Adrenal gland (tissue), 12 donors: Measurements from ENCODE around the gene ACSM3. TPM values are rescaled to one million over a fixed set of nuclear protein-coding genes. Genes with fewer than 3 reads are reported as not detected.
"Not testable (repeated sequence)": the region's sequence is repeated elsewhere in the genome, so short reads cannot be mapped to it uniquely, and the experiment has no call there.

Experiments used
- DNase-seq, 7 donors: peaks; one replicate each; pipeline ENCODE4 v3.0.0-alpha.2; 2019 to 2020
- H3K27ac ChIP-seq, 5 donors: fragments of 200-600 bp; sonication (generic) in 4 of 5; 1 replicate in 3 of 5; 2 replicates in 2 of 5; pipeline versions ENCODE4 v1.5.1 to v1.8.0; 2016 to 2020; ENCODE audit warnings: mild to moderate bottlenecking in 1 of 5
- H3K27me3 ChIP-seq: fragments of 200-600 bp; 2 replicates; pipeline ENCODE4 v1.8.0; 2021
- H3K36me3 ChIP-seq, 2 donors: fragments of 200-600 bp; replicated peaks in 1 of 2; 1 replicate in 1 of 2; 2 replicates in 1 of 2; pipeline versions ENCODE4 v1.5.1 to v1.8.0; 2018 to 2022
- H3K4me1 ChIP-seq, 2 donors: fragments of 200-600 bp; replicated peaks in 1 of 2; 1 replicate in 1 of 2; 2 replicates in 1 of 2; pipeline versions ENCODE4 v1.5.1 to v1.8.0; 2018 to 2021
- H3K4me3 ChIP-seq, 4 donors: fragments of 200-600 bp; sonication (generic) in 3 of 4; one replicate each; pipeline ENCODE4 v1.5.1; 2016 to 2018
- H3K9me3 ChIP-seq, 3 donors: fragments of 200-600 bp; sonication (generic) in 1 of 3; replicated peaks in 1 of 3; 1 replicate in 2 of 3; 2 replicates in 1 of 3; pipeline versions ENCODE4 v1.5.1 to v1.8.0; 2016 to 2021
- POLR2A ChIP-seq, 2 donors: fragments of 450-650 bp; IDR thresholded peaks; one replicate each; pipeline ENCODE4 v1.6.1; 2017; ENCODE audit warnings: antibody characterized with exemption in 2 of 2, mild to moderate bottlenecking in 2 of 2, moderate library complexity in 1 of 2
- WGBS, 4 donors: extraction: QIAGEN DNeasy Blood & Tissue Kit in 2 of 4; methylation state at CpG; one replicate each; pipeline versions ENCODE4 v1.1.5 to v1.1.7; 2013 to 2017; 5-methylcytosine and 5-hydroxymethylcytosine counted together
- intact Hi-C, 2 donors: fragments of 100-400 bp; cut with DNase I; formaldehyde crosslinking; loops; one replicate each; pipeline versions ENCODE4 v1.14.1 to v1.15.0; 2022 to 2023
- polyA plus RNA-seq, 3 donors: library from polyadenylated mRNA; stranded (reverse); fragments of 200-250 nt in 2 of 3; fragments of 350-450 nt in 1 of 3; fragmentation: Illumina TruSeq in 1 of 3; extraction: RNeasy Lipid Tissue Mini Kit (QIAGEN cat#74804) in 1 of 3; gene quantifications; one replicate each; pipeline ENCODE4 v1.2.3, GENCODE V29; 2013 to 2014
- total RNA-seq, 9 donors: library from RNA; depleted of rRNA in 4 of 9; stranded (reverse); fragments of >200 nt in 4 of 9; fragments of 120-200 nt in 1 of 9; fragmentation: NEBNext Ultra II Directional in 1 of 9; extraction: Animal tissue kit (Norgen Biotek cat#: 25700) in 1 of 9; gene quantifications; one replicate each; pipeline versions ENCODE4 v1.1.0 to v1.2.4, GENCODE V29; 2013 to 2023
- TF ChIP-seq, protein P1 (sequence below), 6 experiments: fragments of 450-650 bp in 4 of 6; fragments of 200-600 bp in 2 of 6; sonication (generic) in 1 of 6; IDR thresholded peaks; 1 replicate in 5 of 6; 2 replicates in 1 of 6; pipeline versions ENCODE4 v1.5.1 to v1.8.0; 2016 to 2021; ENCODE audit warnings: antibody characterized with exemption in 6 of 6, mild to moderate bottlenecking in 2 of 6, moderate library complexity in 1 of 6
- donor health status: healthy with polysubstance abuse.
- donor health status: Bipolar disorder and iron deficiency.
- donor health status: DM: yes; HTN: yes; CAD: no.
- donor health status: DM: no; HTN: no; CAD: no.
- donor health status: DM: no; HTN: no; CAD: no.
- donor health status: DM: yes; HTN: yes; CAD: no.

ACSM3 gene
- total and polyA plus RNA-seq, 12 donors, result 4.7 to 99.4 (median 11.6) TPM

DNA sequence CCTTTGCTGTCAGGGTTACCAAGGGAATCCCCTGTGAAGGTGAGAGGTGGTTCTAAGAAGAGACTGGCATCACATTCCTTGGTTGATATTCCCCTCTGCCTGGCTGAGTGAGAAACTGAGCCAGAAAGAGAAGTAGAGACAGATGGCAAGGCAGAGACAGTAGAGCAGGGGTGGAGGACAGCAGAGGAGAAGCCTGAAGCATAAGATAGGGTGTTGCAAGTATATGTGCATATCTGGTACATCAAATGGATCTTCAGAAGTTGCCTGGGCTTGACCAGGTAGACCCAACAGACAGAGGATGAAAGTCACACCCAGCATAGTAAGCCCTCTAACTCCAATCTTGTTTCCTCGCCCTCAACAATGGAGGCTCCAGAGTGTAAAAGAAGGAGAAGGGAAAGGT lies 14.3 kb upstream of the ACSM3 start:
- no peak for DNase-seq
- Histone ChIP-seq H3K4me1 (no peaks in the 10 kb centered on the region), H3K27me3 (no peaks in the 10 kb centered on the region), H3K9me3 (no peaks in the 10 kb centered on the region), H3K27ac (no peak overlapping the region), H3K4me3 (no peak overlapping the region), H3K36me3 (no peaks in the 10 kb centered on the region)
- intact Hi-C loops, result no loop called here
- TF ChIP-seq, protein P1, sequence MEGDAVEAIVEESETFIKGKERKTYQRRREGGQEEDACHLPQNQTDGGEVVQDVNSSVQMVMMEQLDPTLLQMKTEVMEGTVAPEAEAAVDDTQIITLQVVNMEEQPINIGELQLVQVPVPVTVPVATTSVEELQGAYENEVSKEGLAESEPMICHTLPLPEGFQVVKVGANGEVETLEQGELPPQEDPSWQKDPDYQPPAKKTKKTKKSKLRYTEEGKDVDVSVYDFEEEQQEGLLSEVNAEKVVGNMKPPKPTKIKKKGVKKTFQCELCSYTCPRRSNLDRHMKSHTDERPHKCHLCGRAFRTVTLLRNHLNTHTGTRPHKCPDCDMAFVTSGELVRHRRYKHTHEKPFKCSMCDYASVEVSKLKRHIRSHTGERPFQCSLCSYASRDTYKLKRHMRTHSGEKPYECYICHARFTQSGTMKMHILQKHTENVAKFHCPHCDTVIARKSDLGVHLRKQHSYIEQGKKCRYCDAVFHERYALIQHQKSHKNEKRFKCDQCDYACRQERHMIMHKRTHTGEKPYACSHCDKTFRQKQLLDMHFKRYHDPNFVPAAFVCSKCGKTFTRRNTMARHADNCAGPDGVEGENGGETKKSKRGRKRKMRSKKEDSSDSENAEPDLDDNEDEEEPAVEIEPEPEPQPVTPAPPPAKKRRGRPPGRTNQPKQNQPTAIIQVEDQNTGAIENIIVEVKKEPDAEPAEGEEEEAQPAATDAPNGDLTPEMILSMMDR (IDR thresholded peaks at IDR 0.05), result no peak
- TF ChIP-seq POLR2A (IDR thresholded peaks at IDR 0.05), result no peak
- WGBS, 4 donors, result 94 to 100% (median 99%) methylated on average over 1 of the region's 1 CpG

DNA sequence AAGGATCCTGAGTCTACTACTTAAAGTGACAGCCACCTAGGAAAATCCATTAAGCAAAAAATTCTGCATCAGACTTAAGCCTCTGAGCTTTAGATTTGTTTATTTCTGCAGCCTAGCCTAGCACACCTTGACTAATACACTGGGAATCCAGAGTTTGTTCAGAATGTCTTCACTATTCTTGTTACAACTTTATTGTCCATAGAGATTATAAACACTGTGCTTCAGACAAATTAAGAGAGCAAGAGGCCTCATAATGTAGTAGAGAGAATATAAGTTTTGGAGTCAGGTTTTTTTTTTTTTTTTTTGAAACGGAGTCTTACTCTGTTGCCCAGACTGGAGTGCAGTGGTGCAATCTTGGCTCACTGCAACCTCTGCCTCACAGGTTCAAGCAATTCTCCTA lies 13.3 kb upstream of the ACSM3 start:
- Histone ChIP-seq H3K27ac (no peak overlapping the region), H3K36me3 (no peaks in the 10 kb centered on the region), H3K9me3 (no peaks in the 10 kb centered on the region), H3K27me3 (no peaks in the 10 kb centered on the region), H3K4me3 (no peak overlapping the region), H3K4me1 (no peaks in the 10 kb centered on the region)
- WGBS, 4 donors, result 76 to 100% (median 91%) methylated on average over 1 of the region's 1 CpG
- intact Hi-C loops, result no loop called here
- no peak for DNase-seq
- TF ChIP-seq, protein P1 (IDR thresholded peaks at IDR 0.05), result no peak
- no peak for TF ChIP-seq POLR2A (IDR thresholded peaks at IDR 0.05)

DNA sequence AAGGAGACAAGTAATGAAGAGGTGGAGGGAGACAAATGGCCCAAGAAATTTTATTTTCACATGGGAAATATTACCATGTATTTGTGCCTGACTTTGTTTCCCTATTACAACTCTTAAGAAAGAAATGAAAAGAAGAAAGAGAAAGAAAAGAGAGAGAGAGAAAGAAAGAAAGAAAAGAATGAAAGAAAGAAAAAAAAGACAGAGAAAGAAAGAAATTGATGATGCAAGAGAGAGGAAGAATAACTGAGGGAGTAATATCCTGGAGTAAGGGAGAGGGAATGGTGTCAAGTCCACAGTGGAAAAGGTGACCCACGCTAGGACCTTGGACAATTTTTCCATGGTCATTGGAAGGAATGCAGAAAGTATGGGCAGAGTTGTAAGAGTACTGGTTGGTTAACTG lies 10.1 kb upstream of the ACSM3 start:
- no peaks in the 10 kb centered on the region for H3K36me3 ChIP-seq
- no peak overlapping the region for H3K27ac ChIP-seq
- H3K4me3 ChIP-seq, result no peak overlapping the region
- intact Hi-C loops, result no loop called here
- WGBS, 4 donors, result 45 to 72% (median 61%) methylated on average over 1 of the region's 1 CpG
- H3K9me3 ChIP-seq, result no peaks in the 10 kb centered on the region
- DNase-seq, result no peak
- H3K4me1 ChIP-seq, result no peaks in the 10 kb centered on the region
- no peaks in the 10 kb centered on the region for H3K27me3 ChIP-seq
- no peak for TF ChIP-seq POLR2A (IDR thresholded peaks at IDR 0.05)
- TF ChIP-seq, protein P1 (IDR thresholded peaks at IDR 0.05), result no peak

DNA sequence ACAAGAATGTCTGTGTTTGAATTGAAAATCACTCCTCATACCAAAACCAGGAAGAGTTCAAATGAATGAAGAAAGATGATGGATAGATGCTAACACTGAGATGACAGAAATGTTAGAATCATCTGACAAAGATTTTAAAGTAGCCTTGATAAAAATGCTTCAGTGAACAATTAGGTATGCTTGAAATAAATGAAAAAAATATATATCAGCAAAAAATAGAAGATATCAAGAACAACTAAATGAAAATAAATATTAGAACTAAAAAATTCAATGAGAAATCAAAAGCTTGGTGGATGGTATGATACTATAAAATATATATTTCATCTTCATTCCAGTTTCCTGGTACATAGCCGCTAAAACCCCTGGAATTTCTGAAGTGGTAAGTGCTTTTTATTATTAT lies 8.6 kb upstream of the ACSM3 start:
- 75 to 98% (median 86%) methylated on average over 1 of the region's 1 CpG for WGBS, 4 donors
- Histone ChIP-seq H3K4me3 (no peak overlapping the region), H3K4me1 (no peaks in the 10 kb centered on the region), H3K36me3 (no peaks in the 10 kb centered on the region), H3K9me3 (no peaks in the 10 kb centered on the region), H3K27me3 (no peaks in the 10 kb centered on the region), H3K27ac (no peak overlapping the region)
- no peak for DNase-seq
- no peak for TF ChIP-seq POLR2A (IDR thresholded peaks at IDR 0.05)
- TF ChIP-seq, protein P1 (IDR thresholded peaks at IDR 0.05), result no peak
- intact Hi-C loops, result no loop called here

DNA sequence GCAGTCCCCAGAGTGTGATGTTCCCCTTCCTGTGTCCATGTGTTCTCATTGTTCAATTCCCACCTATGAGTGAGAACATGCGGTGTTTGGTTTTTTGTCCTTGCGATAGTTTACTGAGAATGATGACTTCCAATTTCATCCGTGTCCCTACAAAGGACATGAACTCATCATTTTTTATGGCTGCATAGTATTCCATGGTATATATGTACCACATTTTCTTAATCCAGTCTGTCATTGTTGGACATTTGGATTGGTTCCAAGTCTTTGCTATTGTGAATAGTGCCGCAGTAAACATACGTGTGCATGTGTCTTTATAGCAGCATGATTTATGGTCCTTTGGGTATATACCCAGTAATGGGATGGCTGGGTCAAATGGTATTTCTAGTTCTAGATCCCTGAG lies 8.0 kb upstream of the ACSM3 start:
- 76 to 82% (median 78%) methylated on average over 3 of the region's 5 CpGs; no CpG with 5 or more reads in 1 of the 4 donors for WGBS, 4 donors
- H3K36me3 ChIP-seq, DNase-seq, H3K4me3 ChIP-seq, intact Hi-C loops, H3K27ac ChIP-seq, H3K9me3 ChIP-seq, H3K4me1 ChIP-seq, H3K27me3 ChIP-seq: not testable (repeated sequence)
